PC-3 (cell line): ENCODE measurements around the gene CPSF4.

ENCODE experiments used
- EZH2 ChIP-seq: fragments of 300-600 bp; sonication (generic); IDR thresholded peaks from one replicate; pipeline ENCODE4 v1.6.1; 2017; ENCODE audit warnings: antibody characterized with exemption, mild to moderate bottlenecking, low read length; ENCODE audit not compliant: unreplicated experiment
- EZH2phosphoT487 ChIP-seq: fragments of 300-600 bp; sonication (generic); IDR thresholded peaks from 2 replicates; pipeline ENCODE4 v1.6.1; 2018; ENCODE audit warnings: mild to moderate bottlenecking, antibody characterized with exemption, low read length, borderline replicate concordance
- TF ChIP-seq, protein P1 (sequence below): fragments of 300-600 bp; sonication (generic); conservative IDR thresholded peaks from 2 replicates; pipeline ENCODE4 v1.5.1; 2017; ENCODE audit warnings: antibody characterized with exemption, low read depth, mild to moderate bottlenecking, low read length

DNA sequence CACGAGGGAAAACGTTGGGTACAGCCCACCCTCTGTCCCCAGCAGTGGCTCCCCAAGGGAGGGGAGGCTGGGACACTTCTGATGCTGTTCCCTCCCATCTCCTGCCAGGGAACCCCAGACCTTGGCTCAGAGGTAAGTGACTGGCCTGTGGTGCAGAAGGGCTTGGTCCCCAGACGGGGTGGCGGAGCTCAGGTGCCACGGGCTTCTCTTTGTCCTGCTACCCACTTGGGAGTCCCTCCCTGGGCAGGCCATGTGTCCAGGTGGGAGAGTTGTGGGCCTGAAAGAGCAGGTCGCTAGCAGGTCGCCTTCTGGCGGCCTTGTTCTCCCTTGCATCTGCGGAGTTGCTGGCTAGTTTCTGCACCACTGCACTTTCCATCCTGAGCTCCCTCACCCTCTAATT, 17.1 kb downstream of the CPSF4 start:
- TF ChIP-seq, protein P1, sequence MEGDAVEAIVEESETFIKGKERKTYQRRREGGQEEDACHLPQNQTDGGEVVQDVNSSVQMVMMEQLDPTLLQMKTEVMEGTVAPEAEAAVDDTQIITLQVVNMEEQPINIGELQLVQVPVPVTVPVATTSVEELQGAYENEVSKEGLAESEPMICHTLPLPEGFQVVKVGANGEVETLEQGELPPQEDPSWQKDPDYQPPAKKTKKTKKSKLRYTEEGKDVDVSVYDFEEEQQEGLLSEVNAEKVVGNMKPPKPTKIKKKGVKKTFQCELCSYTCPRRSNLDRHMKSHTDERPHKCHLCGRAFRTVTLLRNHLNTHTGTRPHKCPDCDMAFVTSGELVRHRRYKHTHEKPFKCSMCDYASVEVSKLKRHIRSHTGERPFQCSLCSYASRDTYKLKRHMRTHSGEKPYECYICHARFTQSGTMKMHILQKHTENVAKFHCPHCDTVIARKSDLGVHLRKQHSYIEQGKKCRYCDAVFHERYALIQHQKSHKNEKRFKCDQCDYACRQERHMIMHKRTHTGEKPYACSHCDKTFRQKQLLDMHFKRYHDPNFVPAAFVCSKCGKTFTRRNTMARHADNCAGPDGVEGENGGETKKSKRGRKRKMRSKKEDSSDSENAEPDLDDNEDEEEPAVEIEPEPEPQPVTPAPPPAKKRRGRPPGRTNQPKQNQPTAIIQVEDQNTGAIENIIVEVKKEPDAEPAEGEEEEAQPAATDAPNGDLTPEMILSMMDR = no peak
- no peak for TF ChIP-seq EZH2phosphoT487
- no peak for TF ChIP-seq EZH2
